Muscle layer of colon (tissue), 2 donors: ENCODE results near the gene MBOAT2.

Experiments used
- H3K27ac ChIP-seq: one replicate; pipeline ENCODE4 v1.7.0; 2013; ENCODE audit warnings: low read depth, mild to moderate bottlenecking, low read length, moderate library complexity
- H3K27me3 ChIP-seq, 2 donors: one replicate each; pipeline ENCODE4 v1.7.0; 2013; ENCODE audit warnings: low read length in 2 of 2, mild to moderate bottlenecking in 2 of 2; ENCODE audit not compliant: insufficient read depth in 2 of 2, control insufficient read depth in 1 of 2
- H3K36me3 ChIP-seq: one replicate; pipeline ENCODE4 v1.7.0; 2013; ENCODE audit warnings: mild to moderate bottlenecking, low read length; ENCODE audit not compliant: insufficient read depth
- H3K4me1 ChIP-seq: one replicate; pipeline ENCODE4 v1.7.0; 2013; ENCODE audit warnings: mild to moderate bottlenecking, low read length; ENCODE audit not compliant: insufficient read depth
- H3K4me3 ChIP-seq, 2 donors: one replicate each; pipeline ENCODE4 v1.7.0; 2013; ENCODE audit warnings: low read length in 2 of 2, low read depth in 1 of 2, mild to moderate bottlenecking in 1 of 2, moderate library complexity in 1 of 2
- H3K9ac ChIP-seq: one replicate; pipeline ENCODE4 v1.7.0; 2013; ENCODE audit warnings: low read length
- H3K9me3 ChIP-seq: one replicate; pipeline ENCODE4 v1.7.0; 2013; ENCODE audit warnings: mild to moderate bottlenecking, low read length
- donor health status: abdominal sarcoma.
- donor health status: Adenocarcinoma of cecum.

MBOAT2 gene

DNA sequence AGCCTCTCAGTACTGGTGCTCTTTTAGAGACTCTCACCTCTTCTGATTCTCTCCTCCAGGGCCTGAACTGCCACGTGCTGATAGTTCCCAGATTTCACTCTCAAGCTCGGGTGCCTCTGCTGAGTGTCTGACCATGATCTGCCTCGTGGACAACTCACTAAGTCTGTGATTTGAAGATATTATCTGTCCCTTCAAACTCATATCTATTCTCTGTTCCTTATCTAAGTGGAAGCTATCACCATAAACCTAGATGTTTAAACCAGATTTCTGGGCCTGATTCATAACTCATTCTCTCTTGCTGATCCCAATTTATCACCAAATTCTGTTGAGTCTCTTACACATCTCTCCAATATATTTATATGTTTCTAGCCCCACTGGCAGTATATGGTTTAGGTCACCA is 136.1 kb downstream of the MBOAT2 start:
- H3K4me3 ChIP-seq, result no peak overlapping the region
- no peak overlapping the region for H3K27ac ChIP-seq
- H3K9me3 ChIP-seq, result no peaks in the 10 kb centered on the region
- no peaks in the 10 kb centered on the region for H3K4me1 ChIP-seq
- H3K9ac ChIP-seq, result no peak overlapping the region
- H3K27me3 ChIP-seq, result no peaks in the 10 kb centered on the region
- peaks cover 4% of the 10 kb centered on the region for H3K36me3 ChIP-seq

DNA sequence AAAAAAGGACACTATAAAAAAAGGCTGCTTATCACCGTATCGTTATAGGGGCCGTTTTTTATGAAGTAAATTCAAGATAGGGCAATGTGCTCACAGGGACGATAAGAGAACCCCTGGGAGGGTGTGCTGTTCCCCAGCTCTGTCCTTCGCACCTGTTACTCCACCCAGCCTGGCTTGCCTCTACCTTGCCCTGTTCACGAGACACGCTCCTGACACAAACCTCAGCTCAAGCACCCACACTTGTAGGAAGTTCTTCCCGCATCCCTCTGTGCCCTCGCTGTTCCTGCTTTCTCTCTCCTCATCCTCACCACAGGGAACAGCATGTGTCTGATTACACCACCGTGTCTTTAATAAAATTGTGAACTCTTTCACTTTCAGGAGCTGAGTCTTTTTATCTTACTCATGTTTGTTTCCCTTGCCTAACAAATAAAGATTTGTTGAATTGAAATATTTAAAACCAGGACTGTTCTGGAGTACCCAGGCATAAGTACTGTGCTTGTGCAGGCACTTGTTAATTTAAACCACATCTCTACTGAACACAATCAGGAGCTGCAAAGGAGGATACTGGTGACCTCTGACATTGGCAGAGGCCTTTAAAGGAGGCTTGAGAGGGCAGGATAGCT is 140.0 kb downstream of the MBOAT2 start:
- Histone ChIP-seq H3K9me3 (no peaks in the 10 kb centered on the region), H3K9ac (no peak overlapping the region), H3K27ac (no peak overlapping the region), H3K36me3 (peaks cover 4% of the 10 kb centered on the region), H3K27me3 (no peaks in the 10 kb centered on the region), H3K4me3 (no peak overlapping the region), H3K4me1 (no peaks in the 10 kb centered on the region)

DNA sequence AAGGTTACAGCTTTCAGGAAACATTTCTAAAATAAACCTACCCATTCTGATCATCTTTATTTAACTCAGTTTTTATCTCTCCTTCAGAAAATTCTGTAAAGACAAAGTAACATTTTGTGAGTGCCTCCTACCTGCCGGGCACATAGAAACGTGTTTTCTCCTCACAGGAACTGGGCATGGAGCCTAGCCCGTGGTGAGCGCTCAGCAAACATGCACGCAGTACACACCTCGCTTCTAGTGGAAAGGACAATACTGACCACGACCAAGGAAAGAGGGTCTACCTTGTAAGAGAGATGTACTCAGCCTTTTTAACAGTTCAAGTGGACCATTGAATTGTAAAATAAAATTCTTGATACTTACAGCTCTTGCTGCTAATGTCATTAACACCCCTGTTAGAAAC is 141.3 kb downstream of the MBOAT2 start:
- Histone ChIP-seq H3K27me3 (no peaks in the 10 kb centered on the region), H3K4me3 (no peak overlapping the region), H3K9ac (no peak overlapping the region), H3K9me3 (no peaks in the 10 kb centered on the region), H3K36me3 (peaks cover 4% of the 10 kb centered on the region), H3K27ac (no peak overlapping the region), H3K4me1 (no peaks in the 10 kb centered on the region)

DNA sequence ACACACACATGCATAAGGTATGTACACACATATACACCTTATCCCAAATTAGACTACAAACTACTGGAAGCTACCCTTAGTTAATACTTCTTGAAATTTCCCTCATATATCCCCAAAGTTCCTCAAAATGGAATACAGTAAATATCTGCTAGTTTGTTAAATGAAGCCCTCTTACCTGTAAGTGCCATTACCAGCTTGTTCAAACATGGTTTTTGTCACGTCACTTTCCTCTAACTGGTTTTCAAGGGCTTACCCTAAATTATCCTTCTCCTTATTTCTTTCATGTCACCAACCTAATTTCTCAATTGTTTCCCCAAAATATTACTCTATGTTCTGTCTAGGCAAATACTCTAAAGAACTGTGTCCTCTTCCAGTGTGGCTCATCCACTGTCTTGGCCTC is 141.7 kb downstream of the MBOAT2 start:
- Histone ChIP-seq H3K36me3 (peaks cover 4% of the 10 kb centered on the region), H3K9me3 (no peaks in the 10 kb centered on the region), H3K27me3 (no peaks in the 10 kb centered on the region), H3K4me3 (no peak overlapping the region), H3K27ac (no peak overlapping the region), H3K4me1 (no peaks in the 10 kb centered on the region), H3K9ac (no peak overlapping the region)

DNA sequence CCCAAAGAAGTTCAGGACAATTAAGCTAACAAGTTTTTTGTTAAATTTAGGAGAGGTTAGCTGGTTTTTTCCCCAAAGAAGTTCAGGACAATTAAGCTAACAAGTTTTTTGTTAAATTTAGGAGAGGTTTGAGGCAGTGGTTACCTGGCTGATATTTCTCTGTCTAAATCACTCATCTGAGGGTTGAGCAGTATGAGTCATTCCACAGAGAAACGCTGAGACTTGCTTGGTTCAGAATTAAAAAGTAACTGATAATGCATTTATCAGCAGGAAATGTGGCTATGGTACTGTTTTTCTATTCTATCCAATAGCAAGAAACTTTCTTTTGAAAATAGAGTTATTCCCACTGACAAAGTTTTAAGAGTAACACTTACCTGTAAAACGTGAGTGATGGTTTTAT is 143.2 kb downstream of the MBOAT2 start:
- H3K36me3 ChIP-seq, result peaks cover 4% of the 10 kb centered on the region
- no peaks in the 10 kb centered on the region for H3K27me3 ChIP-seq
- no peak overlapping the region for H3K27ac ChIP-seq
- H3K9ac ChIP-seq, result no peak overlapping the region
- H3K9me3 ChIP-seq, result no peaks in the 10 kb centered on the region
- H3K4me3 ChIP-seq, result no peak overlapping the region
- no peaks in the 10 kb centered on the region for H3K4me1 ChIP-seq

DNA sequence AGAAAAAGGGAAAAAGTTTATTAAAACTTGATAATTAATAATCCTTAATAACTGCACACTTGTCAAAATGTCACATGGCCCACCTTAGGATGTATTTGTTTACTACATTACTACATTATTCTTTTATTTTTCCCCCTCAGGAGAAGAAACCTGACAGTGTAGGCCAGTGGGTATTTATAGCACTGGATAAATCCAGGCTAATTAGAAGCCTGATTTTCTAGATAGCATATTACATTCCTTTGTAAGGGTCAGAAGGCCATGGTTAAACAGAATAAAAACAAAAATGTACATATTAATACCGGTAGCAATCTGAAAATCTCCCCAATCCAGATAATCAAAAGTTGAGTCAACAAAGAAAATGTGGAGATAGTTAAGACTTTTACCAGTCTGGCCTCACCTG is 144.6 kb downstream of the MBOAT2 start:
- no peaks in the 10 kb centered on the region for H3K4me1 ChIP-seq
- H3K4me3 ChIP-seq, result no peak overlapping the region
- no peak overlapping the region for H3K27ac ChIP-seq
- no peak overlapping the region for H3K9ac ChIP-seq
- H3K27me3 ChIP-seq, result no peaks in the 10 kb centered on the region
- H3K9me3 ChIP-seq, result no peaks in the 10 kb centered on the region
- H3K36me3 ChIP-seq, result peaks cover 4% of the 10 kb centered on the region

DNA sequence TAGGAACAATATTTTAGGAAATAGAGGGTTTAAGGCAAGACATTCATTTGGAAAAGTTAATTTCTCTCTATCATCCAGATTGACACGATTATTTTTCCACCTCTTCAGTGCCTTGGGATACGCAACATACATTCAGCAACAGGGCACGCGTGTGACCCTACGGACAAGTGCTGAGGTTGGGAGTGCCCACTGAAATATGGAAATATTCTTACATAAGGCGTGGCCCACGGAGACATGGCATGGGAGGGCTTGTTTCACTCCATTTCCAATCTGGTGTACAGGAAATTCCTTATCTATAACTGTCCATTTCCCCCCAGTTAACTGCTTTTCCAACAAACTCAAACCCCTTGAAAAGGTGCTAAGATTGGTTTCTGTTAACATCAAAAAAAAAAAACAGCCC is 145.2 kb downstream of the MBOAT2 start:
- Histone ChIP-seq H3K36me3 (no peaks in the 10 kb centered on the region), H3K27me3 (no peaks in the 10 kb centered on the region), H3K9me3 (no peaks in the 10 kb centered on the region), H3K9ac (no peak overlapping the region), H3K4me3 (no peak overlapping the region), H3K4me1 (no peaks in the 10 kb centered on the region), H3K27ac (no peak overlapping the region)

DNA sequence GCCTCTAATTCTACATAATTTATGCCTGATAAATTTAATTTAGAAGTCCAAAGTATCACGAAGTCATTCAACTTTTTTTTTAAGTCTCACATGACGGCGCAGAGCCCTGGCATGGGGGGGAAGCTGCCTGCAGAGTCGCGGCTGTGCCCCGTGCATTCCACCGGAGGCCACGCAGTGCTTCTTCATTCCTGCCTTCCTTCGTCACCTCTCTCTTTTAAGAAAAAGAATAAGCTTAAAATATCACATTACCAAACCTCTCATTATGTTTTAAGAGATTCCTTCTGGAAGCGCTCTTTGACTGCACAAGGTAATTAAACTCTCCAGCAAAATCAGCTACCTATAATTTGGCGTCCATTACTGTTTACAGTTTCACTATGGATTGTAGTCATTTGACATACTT is 145.8 kb downstream of the MBOAT2 start:
- Histone ChIP-seq H3K9ac (no peak overlapping the region), H3K27ac (no peak overlapping the region), H3K4me1 (no peaks in the 10 kb centered on the region), H3K9me3 (no peaks in the 10 kb centered on the region), H3K27me3 (no peaks in the 10 kb centered on the region), H3K36me3 (no peaks in the 10 kb centered on the region), H3K4me3 (no peak overlapping the region)

DNA sequence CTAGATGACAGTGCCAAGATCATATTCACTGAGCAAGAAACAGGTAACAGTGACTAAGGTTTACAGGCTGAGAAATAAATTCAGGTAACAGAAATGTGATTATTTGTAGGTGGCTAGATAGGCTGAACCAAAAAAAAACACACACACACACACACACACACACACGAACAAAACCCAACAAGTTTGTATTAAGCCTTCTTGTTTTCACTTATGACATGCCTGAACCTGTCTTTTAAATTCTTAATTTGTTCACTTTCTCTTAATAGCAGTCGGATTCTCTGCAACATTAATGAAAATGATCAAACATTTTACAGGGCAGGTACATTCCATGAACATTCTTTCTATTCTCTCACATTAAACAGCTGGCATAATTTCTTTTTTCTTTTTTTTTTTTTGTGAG is 147.3 kb downstream of the MBOAT2 start:
- H3K4me3 ChIP-seq, result no peak overlapping the region
- H3K4me1 ChIP-seq, result no peaks in the 10 kb centered on the region
- H3K9ac ChIP-seq, result no peak overlapping the region
- H3K27ac ChIP-seq, result no peak overlapping the region
- no peaks in the 10 kb centered on the region for H3K27me3 ChIP-seq
- no peaks in the 10 kb centered on the region for H3K9me3 ChIP-seq
- no peaks in the 10 kb centered on the region for H3K36me3 ChIP-seq

DNA sequence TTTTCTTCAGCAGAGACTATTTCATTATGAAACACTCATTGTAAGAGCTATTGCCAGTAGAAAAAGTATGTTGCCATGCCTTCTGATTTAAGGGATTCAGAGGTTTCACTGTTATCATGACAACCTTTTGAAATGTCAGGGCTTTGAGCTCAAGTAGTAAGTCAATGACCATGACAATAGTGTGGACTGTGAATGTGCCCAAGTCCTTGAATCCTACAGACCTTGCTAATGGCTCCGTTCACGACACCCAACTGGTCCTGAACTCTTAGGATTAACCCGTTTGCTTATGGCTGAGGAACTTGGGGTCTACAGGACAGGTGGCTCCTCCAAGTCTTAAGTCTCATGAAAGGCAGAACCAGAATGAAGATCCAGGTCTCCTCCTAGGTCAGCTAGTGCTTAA is 148.5 kb downstream of the MBOAT2 start:
- H3K27me3 ChIP-seq, result no peaks in the 10 kb centered on the region
- H3K36me3 ChIP-seq, result no peaks in the 10 kb centered on the region
- H3K4me3 ChIP-seq, result no peak overlapping the region
- H3K4me1 ChIP-seq, result no peaks in the 10 kb centered on the region
- no peaks in the 10 kb centered on the region for H3K9me3 ChIP-seq
- H3K27ac ChIP-seq, result no peak overlapping the region
- H3K9ac ChIP-seq, result no peak overlapping the region

DNA sequence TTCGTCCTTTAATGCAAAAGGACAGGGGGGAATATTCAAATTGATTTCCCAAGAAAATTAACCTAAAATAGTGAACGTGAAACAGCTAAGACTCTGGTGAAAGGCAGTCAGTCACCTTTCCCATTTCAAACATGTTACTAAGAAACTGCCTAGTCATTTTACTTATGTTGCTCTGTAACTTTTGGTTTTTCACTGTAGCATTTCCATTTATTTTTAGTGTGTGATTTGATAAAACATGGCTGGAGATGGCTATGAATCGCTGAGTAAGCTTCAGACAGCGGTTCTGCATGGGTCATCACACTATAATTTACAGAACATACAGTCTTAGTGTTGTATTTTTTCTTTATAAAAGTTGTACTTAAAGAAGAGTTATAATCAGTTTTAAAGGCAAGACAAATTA is 150.1 kb downstream of the MBOAT2 start:
- no peak overlapping the region for H3K4me3 ChIP-seq
- H3K4me1 ChIP-seq, result no peaks in the 10 kb centered on the region
- H3K9ac ChIP-seq, result no peak overlapping the region
- H3K9me3 ChIP-seq, result no peaks in the 10 kb centered on the region
- no peaks in the 10 kb centered on the region for H3K36me3 ChIP-seq
- no peak overlapping the region for H3K27ac ChIP-seq
- H3K27me3 ChIP-seq, result no peaks in the 10 kb centered on the region

DNA sequence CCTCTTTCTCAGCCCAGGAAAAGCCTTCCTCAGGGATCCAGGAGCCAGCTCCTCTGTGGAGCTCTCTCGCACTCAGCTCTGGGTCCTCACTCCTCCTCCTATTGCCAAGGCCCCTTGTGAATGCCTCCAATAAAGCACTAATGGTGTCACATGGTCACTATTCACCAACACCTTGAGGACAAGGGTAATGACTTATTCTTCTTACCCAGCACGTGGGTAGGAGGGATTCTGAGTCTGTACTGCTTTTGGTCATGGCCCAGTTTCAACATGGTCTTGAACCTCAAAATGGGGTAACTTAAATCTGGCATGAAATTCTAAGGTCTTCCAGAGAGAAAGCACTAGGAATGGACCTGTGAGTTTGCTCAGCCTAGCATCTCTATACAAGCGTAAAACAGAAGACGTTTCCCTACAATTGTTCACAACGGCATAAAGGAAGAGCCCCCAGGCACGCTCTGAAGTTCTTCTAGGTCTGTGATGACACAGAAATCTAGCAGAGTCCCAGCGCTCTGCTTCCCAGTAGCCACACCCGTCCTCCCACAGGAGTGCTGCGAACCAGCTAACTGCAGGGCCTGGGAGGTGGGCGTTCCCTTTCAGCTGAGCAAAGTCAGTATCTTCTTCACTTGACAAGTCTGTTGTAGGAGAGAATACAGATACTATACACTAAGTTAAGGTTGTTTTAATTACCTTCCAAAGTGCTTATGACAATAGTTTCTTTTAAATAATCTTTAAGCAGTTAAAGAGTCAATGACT is 151.5 kb downstream of the MBOAT2 start:
- Histone ChIP-seq H3K27me3 (no peaks in the 10 kb centered on the region), H3K4me3 (no peak overlapping the region), H3K27ac (no peak overlapping the region), H3K4me1 (no peaks in the 10 kb centered on the region), H3K36me3 (no peaks in the 10 kb centered on the region), H3K9me3 (no peaks in the 10 kb centered on the region), H3K9ac (no peak overlapping the region)
